SIG-M5 treated with dmso at 0.1 percent for 504 hours (cell line): Measurements from ENCODE around the gene ZRANB1.
"Not testable (repeated sequence)": the region's sequence is repeated elsewhere in the genome, so short reads cannot be mapped to it uniquely, and the experiment has no call there.

Experiments
- DNase-seq: peaks from one replicate; lab custom pipeline; 2025; ENCODE audit not compliant: unreplicated experiment; lab: John Stamatoyannopoulos, UW

The ZRANB1 gene

GRCh38 chr10:124941823-124942222, at the start of gene ZRANB1:
Gene ZRANB1 (plus strand): TSS chr10:124942123. CDS start chr10:124942494, 371 bp downstream.
- no peak for DNase-seq

GRCh38 chr10:124892905-124893304, 49.0 kb upstream of the ZRANB1 start:
- no peak for DNase-seq

- no peak for DNase-seq
These were observed 47.2 kb upstream of the ZRANB1 start for GRCh38 chr10:124894569-124895215.

- DNase-seq, result no peak
These were observed 45.2 kb upstream of the ZRANB1 start for GRCh38 chr10:124896751-124897150.

GRCh38 chr10:124898471-124898870, 43.5 kb upstream of the ZRANB1 start:
- no peak for DNase-seq

- DNase-seq, result no peak
These were observed 42.8 kb upstream of the ZRANB1 start for GRCh38 chr10:124899151-124899550.

- DNase-seq, result no peak
These were observed 39.5 kb upstream of the ZRANB1 start for GRCh38 chr10:124902462-124902861.

- peak; percentile 45 for DNase-seq
These were observed 38.8 kb upstream of the ZRANB1 start for GRCh38 chr10:124903111-124903510.

GRCh38 chr10:124904796-124905195, 37.1 kb upstream of the ZRANB1 start:
- no peak for DNase-seq

GRCh38 chr10:124906551-124907001, 35.3 kb upstream of the ZRANB1 start:
- no peak for DNase-seq

- no peak for DNase-seq
These were observed 32.4 kb upstream of the ZRANB1 start for GRCh38 chr10:124909563-124909962.

GRCh38 chr10:124911124-124912067, 30.5 kb upstream of the ZRANB1 start:
- no peak for DNase-seq

- DNase-seq, result no peak
These were observed 29.6 kb upstream of the ZRANB1 start for GRCh38 chr10:124912101-124912886.

- no peak for DNase-seq
These were observed 28.8 kb upstream of the ZRANB1 start for GRCh38 chr10:124913167-124913566.

- DNase-seq, result not testable (repeated sequence)
These were observed 27.5 kb upstream of the ZRANB1 start for GRCh38 chr10:124914398-124914797.

GRCh38 chr10:124916098-124916584, 25.8 kb upstream of the ZRANB1 start:
- no peak for DNase-seq

GRCh38 chr10:124916585-124917427, 25.1 kb upstream of the ZRANB1 start:
- DNase-seq, result peak; percentile 89

- DNase-seq, result peak; percentile 39
These were observed 24.3 kb upstream of the ZRANB1 start for GRCh38 chr10:124917428-124918190.

GRCh38 chr10:124918191-124918830, 23.6 kb upstream of the ZRANB1 start:
- DNase-seq, result no peak
